ENCODE data around the gene CRKL. TPM values are rescaled to one million over a fixed set of nuclear protein-coding genes. Genes with fewer than 3 reads are reported as not detected.

The CRKL gene
- total and polyA plus RNA-seq, 2 of the 4 experiments (the other 2 are of a cell fraction): 20.6 to 35.5 TPM

- dilution Hi-C loops (cut with HindIII; ENCODE audit: low sequenced_read_pairs, unreplicated experiment) (no loop called here), intact Hi-C loops (cut with micrococcal nuclease) (no loop called here), in situ Hi-C loops (cut with MboI; ENCODE audit: low sequenced_read_pairs) (no loop called here)
- Histone ChIP-seq H3K9me1 (ENCODE audit: insufficient read depth, low read length) (peaks cover 13% of the 10 kb centered on the region), H3K9me3 (ENCODE audit: control insufficient read depth, insufficient read depth, low read length) (no peaks in the 10 kb centered on the region), H3K27ac (ENCODE audit: insufficient read depth, low read length) (no peak overlapping the region), H2BK20ac (ENCODE audit: low read depth, low read length) (no peak overlapping the region), H3K27me3 (ENCODE audit: control insufficient read depth, insufficient read depth, low read length) (no peaks in the 10 kb centered on the region), H3K4me2 (ENCODE audit: low read depth, low read length) (no peak overlapping the region), H2AK9ac (replicated peaks; ENCODE audit: low read depth, low read length, poor library complexity) (no peak overlapping the region), H3K4me3 (ENCODE audit: insufficient read depth, low read depth, low read length) (no peak overlapping the region), H3K18ac (ENCODE audit: low read depth, low read length) (no peak overlapping the region), H4K91ac (ENCODE audit: insufficient read depth, low read depth, low read length) (no peak overlapping the region), H2BK120ac (ENCODE audit: low read depth, low read length) (no peak overlapping the region), H3K36me3 (ENCODE audit: control insufficient read depth, insufficient read depth, low read length) (peaks cover 4% of the 10 kb centered on the region), H2BK15ac (ENCODE audit: low read depth, low read length) (no peak overlapping the region), H4K8ac (ENCODE audit: low read depth in 2 of 2, low read length in 2 of 2) (no peak overlapping the region), H4K20me1 (ENCODE audit: insufficient read depth, low read length) (peaks cover 99% of the 10 kb centered on the region), H2BK5ac (ENCODE audit: low read depth, low read length, poor library complexity, severe bottlenecking) (no peak overlapping the region), H3K9ac (ENCODE audit: low read depth, low read length) (no peak overlapping the region), H3K56ac (ENCODE audit: extremely low read depth, insufficient read depth, low read length) (no peak overlapping the region), H3K79me1 (ENCODE audit: low read depth in 1 of 2, low read length in 2 of 2) (peaks cover 5 to 63% of the 10 kb centered on the region in 2 experiments), H3K14ac (replicated peaks; ENCODE audit: low read depth, low read length) (no peak overlapping the region), H2AFZ (replicated peaks; ENCODE audit: low read length, poor library complexity) (no peak overlapping the region), H4K5ac (ENCODE audit: low read depth, low read length) (no peak overlapping the region), H3K4ac (ENCODE audit: low read depth, low read length) (no peak overlapping the region), H3K23ac (ENCODE audit: low read depth, low read length) (no peak overlapping the region), H2AK5ac (ENCODE audit: low read depth, low read length) (no peak overlapping the region), H3K4me1 (ENCODE audit: control insufficient read depth, insufficient read depth, low read length) (peaks cover 3% of the 10 kb centered on the region)
- ATAC-seq (ENCODE audit: low read depth) (no peak), DNase-seq (no peak)
- TF ChIP-seq NFE2L2 (IDR thresholded peaks at IDR 0.05; ENCODE audit: low read depth, low read length): no peak
- TF ChIP-seq MXI1 (IDR thresholded peaks at IDR 0.05; ENCODE audit: borderline replicate concordance, low read depth, low read length): no peak
- ChIA-PET POLR2A (ENCODE audit: unreplicated experiment) (no interaction called here), CTCF (no interaction called here)
- BruUV-seq (replicated peaks): no TSS peak
- no CpG with 5 or more reads among the region's 4 CpGs for WGBS, 2 experiments (ENCODE audit: extremely low coverage in 2 of 2, insufficient read length in 1 of 2)
Measured at GRCh38 chr22:20928573-20928967, 11.4 kb downstream of the CRKL start.

Data from IMR-90 (cell line).